SJSA1 (cell line): ENCODE measurements around the gene CNTNAP2. TPM values are rescaled to one million over a fixed set of nuclear protein-coding genes. Genes with fewer than 3 reads are reported as not detected.

Experiments used
- DNase-seq, 2 experiments: peaks; one replicate each; pipeline ENCODE4 v3.0.0-alpha.2; 2015 to 2020; ENCODE audit warnings: low spot score in 2 of 2, low read depth in 1 of 2
- H3K27ac ChIP-seq: fragments of 250-450 bp; sonication (Bioruptor Pico); 2 replicates; pipeline ENCODE4 v1.5.1; 2020; ENCODE audit warnings: mild to moderate bottlenecking, moderate library complexity
- H3K27me3 ChIP-seq: fragments of 250-450 bp; sonication (Bioruptor Pico); replicated peaks from 2 replicates; pipeline ENCODE4 v1.5.1; 2020; ENCODE audit warnings: mild to moderate bottlenecking, moderate library complexity
- H3K36me3 ChIP-seq: fragments of 250-450 bp; sonication (Bioruptor Pico); 2 replicates; pipeline ENCODE4 v1.5.1; 2020; ENCODE audit warnings: mild to moderate bottlenecking
- H3K4me1 ChIP-seq: fragments of 250-450 bp; sonication (Bioruptor Pico); replicated peaks from 2 replicates; pipeline ENCODE4 v1.6.1; 2021; ENCODE audit warnings: mild to moderate bottlenecking
- H3K4me3 ChIP-seq: fragments of 250-450 bp; sonication (Bioruptor Pico); 2 replicates; pipeline ENCODE4 v1.5.1; 2020; ENCODE audit warnings: mild to moderate bottlenecking
- H3K9me3 ChIP-seq: fragments of 250-450 bp; sonication (Bioruptor Pico); replicated peaks from 2 replicates; pipeline ENCODE4 v1.5.1; 2020; ENCODE audit warnings: mild to moderate bottlenecking
- total RNA-seq: library from RNA; depleted of rRNA; stranded (reverse); fragments of >200 nt; shearing (Covaris generic); gene quantifications from 2 replicates; pipeline ENCODE4 v1.2.3, GENCODE V29; 2014; rRNA removed

CNTNAP2 gene
- total RNA-seq = 0.29 TPM in 1 of 2 replicates, not detected in the other

- Histone ChIP-seq H3K4me1 (no peaks in the 10 kb centered on the region), H3K36me3 (no peaks in the 10 kb centered on the region), H3K9me3 (peaks cover 7% of the 10 kb centered on the region), H3K27ac (no peak within 1 kb of the TSS), H3K27me3 (no peaks in the 10 kb centered on the region), H3K4me3 (no peak within 1 kb of the TSS)
- DNase-seq = no peak
Measured at GRCh38 chr7:146116521-146117222, at the start of gene CNTNAP2. TSS of gene CNTNAP2 (plus strand) at chr7:146116801. CDS start at chr7:146116877, 76 bp downstream.

- no peak overlapping the region for H3K4me3 ChIP-seq
- DNase-seq = no peak
- H3K27me3 ChIP-seq = no peaks in the 10 kb centered on the region
- 0 out of 2 replicates have a peak, but pooled peaks cover 1% of the 10 kb centered on the region for H3K9me3 ChIP-seq
- no peaks in the 10 kb centered on the region for H3K36me3 ChIP-seq
- H3K27ac ChIP-seq = no peak overlapping the region
- no peaks in the 10 kb centered on the region for H3K4me1 ChIP-seq
Measured at GRCh38 chr7:146067880-146068279, 48.7 kb upstream of the CNTNAP2 start.

- no peak overlapping the region for H3K27ac ChIP-seq
- H3K27me3 ChIP-seq = no peaks in the 10 kb centered on the region
- DNase-seq = no peak
- no peak overlapping the region for H3K4me3 ChIP-seq
- H3K36me3 ChIP-seq = no peaks in the 10 kb centered on the region
- no peaks in the 10 kb centered on the region for H3K4me1 ChIP-seq
- H3K9me3 ChIP-seq = no peaks in the 10 kb centered on the region; the same call in 1 of the 2 replicates
Measured at GRCh38 chr7:146074195-146074765, 42.3 kb upstream of the CNTNAP2 start.

GRCh38 chr7:146076344-146076743 is 40.3 kb upstream of the CNTNAP2 start:
- no peaks in the 10 kb centered on the region; the same call in 1 of the 2 replicates for H3K9me3 ChIP-seq
- no peaks in the 10 kb centered on the region for H3K27me3 ChIP-seq
- no peak overlapping the region for H3K4me3 ChIP-seq
- no peak for DNase-seq
- no peaks in the 10 kb centered on the region for H3K36me3 ChIP-seq
- no peak overlapping the region for H3K27ac ChIP-seq
- H3K4me1 ChIP-seq = no peaks in the 10 kb centered on the region

- Histone ChIP-seq H3K27me3 (no peaks in the 10 kb centered on the region), H3K36me3 (no peaks in the 10 kb centered on the region), H3K9me3 (peaks cover 7% of the 10 kb centered on the region; the same call in 1 of the 2 replicates), H3K27ac (no peak overlapping the region), H3K4me1 (no peaks in the 10 kb centered on the region), H3K4me3 (no peak overlapping the region)
- no peak for DNase-seq
Measured at GRCh38 chr7:146084086-146084485, 32.5 kb upstream of the CNTNAP2 start.

GRCh38 chr7:146090023-146090645 is 26.5 kb upstream of the CNTNAP2 start:
- Histone ChIP-seq H3K4me3 (no peak overlapping the region), H3K4me1 (no peaks in the 10 kb centered on the region), H3K36me3 (no peaks in the 10 kb centered on the region), H3K27ac (no peak overlapping the region), H3K9me3 (0 out of 2 replicates have a peak, but pooled peaks cover 4% of the 10 kb centered on the region), H3K27me3 (no peaks in the 10 kb centered on the region)
- DNase-seq = no peak

- Histone ChIP-seq H3K4me3 (no peak overlapping the region), H3K27ac (no peak overlapping the region), H3K27me3 (no peaks in the 10 kb centered on the region), H3K4me1 (no peaks in the 10 kb centered on the region), H3K36me3 (no peaks in the 10 kb centered on the region), H3K9me3 (no peaks in the 10 kb centered on the region)
- DNase-seq = no peak
Measured at GRCh38 chr7:146094356-146094755, 22.2 kb upstream of the CNTNAP2 start.

- Histone ChIP-seq H3K27ac (no peak overlapping the region), H3K36me3 (no peaks in the 10 kb centered on the region), H3K4me1 (no peaks in the 10 kb centered on the region), H3K4me3 (no peak overlapping the region), H3K27me3 (no peaks in the 10 kb centered on the region), H3K9me3 (no peaks in the 10 kb centered on the region)
- DNase-seq = no peak
Measured at GRCh38 chr7:146096994-146097393, 19.6 kb upstream of the CNTNAP2 start.

GRCh38 chr7:146106319-146106718 is 10.3 kb upstream of the CNTNAP2 start:
- H3K4me1 ChIP-seq = no peaks in the 10 kb centered on the region
- DNase-seq = no peak
- H3K36me3 ChIP-seq = no peaks in the 10 kb centered on the region
- no peak overlapping the region for H3K27ac ChIP-seq
- no peak overlapping the region for H3K4me3 ChIP-seq
- H3K27me3 ChIP-seq = no peaks in the 10 kb centered on the region
- H3K9me3 ChIP-seq = peaks cover 5% of the 10 kb centered on the region

GRCh38 chr7:146112755-146113154 is 3.8 kb upstream of the CNTNAP2 start:
- H3K4me3 ChIP-seq = no peak overlapping the region
- no peaks in the 10 kb centered on the region for H3K4me1 ChIP-seq
- H3K27me3 ChIP-seq = no peaks in the 10 kb centered on the region
- H3K27ac ChIP-seq = no peak overlapping the region
- H3K36me3 ChIP-seq = no peaks in the 10 kb centered on the region
- peaks cover 7% of the 10 kb centered on the region for H3K9me3 ChIP-seq
- DNase-seq = no peak

- peaks cover 7% of the 10 kb centered on the region for H3K9me3 ChIP-seq
- no peak overlapping the region for H3K27ac ChIP-seq
- H3K27me3 ChIP-seq = no peaks in the 10 kb centered on the region
- H3K4me1 ChIP-seq = no peaks in the 10 kb centered on the region
- no peak for DNase-seq
- H3K4me3 ChIP-seq = no peak overlapping the region
- no peaks in the 10 kb centered on the region for H3K36me3 ChIP-seq
Measured at GRCh38 chr7:146115548-146115850, 1.1 kb upstream of the CNTNAP2 start.

- H3K4me3 ChIP-seq = no peak overlapping the region
Measured at GRCh38 chr7:146115851-146116520, 615 bp upstream of the CNTNAP2 start.

GRCh38 chr7:146117576-146117975 is 975 bp downstream of the CNTNAP2 start:
- no peak for DNase-seq
- H3K4me1 ChIP-seq = no peaks in the 10 kb centered on the region
- H3K4me3 ChIP-seq = no peak overlapping the region

More at GRCh38 chr7:146115851-146116520, 615 bp upstream of the CNTNAP2 start:
- no peak for DNase-seq
- H3K36me3 ChIP-seq = no peaks in the 10 kb centered on the region
- peaks cover 7% of the 10 kb centered on the region for H3K9me3 ChIP-seq
- no peaks in the 10 kb centered on the region for H3K27me3 ChIP-seq
- no peaks in the 10 kb centered on the region for H3K4me1 ChIP-seq
- no peak overlapping the region for H3K27ac ChIP-seq

GRCh38 chr7:146119002-146119401 is 2.4 kb downstream of the CNTNAP2 start:
- Histone ChIP-seq H3K27me3 (no peaks in the 10 kb centered on the region), H3K9me3 (peaks cover 7% of the 10 kb centered on the region; the same call in 1 of the 2 replicates), H3K36me3 (no peaks in the 10 kb centered on the region), H3K4me1 (no peaks in the 10 kb centered on the region), H3K4me3 (no peak overlapping the region), H3K27ac (no peak overlapping the region)
- DNase-seq = no peak

More at GRCh38 chr7:146117576-146117975, 975 bp downstream of the CNTNAP2 start:
- no peaks in the 10 kb centered on the region for H3K27me3 ChIP-seq
- peaks cover 7% of the 10 kb centered on the region for H3K9me3 ChIP-seq
- no peaks in the 10 kb centered on the region for H3K36me3 ChIP-seq
- H3K27ac ChIP-seq = no peak overlapping the region
